ENCODE data around the gene TRIM63.

TRIM63 gene

GRCh38 chr1:26053718-26054560 is 13.5 kb downstream of the TRIM63 start:
- DNase-seq = no peak

- no peak for DNase-seq
Measured at GRCh38 chr1:26050248-26050640, 17.2 kb downstream of the TRIM63 start.

- no peak for DNase-seq
Measured at GRCh38 chr1:26049531-26050247, 17.7 kb downstream of the TRIM63 start.

GRCh38 chr1:26047278-26047874 is 20.1 kb downstream of the TRIM63 start:
- DNase-seq = no peak

- DNase-seq = no peak
Measured at GRCh38 chr1:26046246-26047095, 21.0 kb downstream of the TRIM63 start.

- no peak for DNase-seq
Measured at GRCh38 chr1:26045722-26046245, 21.6 kb downstream of the TRIM63 start, which contains the start of gene SLC30A2. TSS of gene SLC30A2 (minus strand) at chr1:26046118. CDS start at chr1:26045896, 222 bp downstream.

GRCh38 chr1:26044971-26045721 is 22.3 kb downstream of the TRIM63 start:
- no peak for DNase-seq

GRCh38 chr1:26044414-26044813 is 23.0 kb downstream of the TRIM63 start:
- no peak for DNase-seq

GRCh38 chr1:26043765-26044164 is 23.7 kb downstream of the TRIM63 start:
- no peak for DNase-seq

- DNase-seq = no peak
Measured at GRCh38 chr1:26041978-26042377, 25.5 kb downstream of the TRIM63 start.

GRCh38 chr1:26041401-26041800 is 26.0 kb downstream of the TRIM63 start:
- DNase-seq = no peak

GRCh38 chr1:26038904-26039303 is 28.5 kb downstream of the TRIM63 start:
- no peak for DNase-seq

- DNase-seq = no peak
Measured at GRCh38 chr1:26038477-26038876, 29.0 kb downstream of the TRIM63 start.

GRCh38 chr1:26037904-26038303 is 29.5 kb downstream of the TRIM63 start:
- no peak for DNase-seq

- no peak for DNase-seq
Measured at GRCh38 chr1:26036756-26037281, 30.6 kb downstream of the TRIM63 start.

GRCh38 chr1:26035959-26036755 is 31.3 kb downstream of the TRIM63 start:
- no peak for DNase-seq

GRCh38 chr1:26035203-26035958 is 32.0 kb downstream of the TRIM63 start:
- peak; percentile 65 for DNase-seq

- no peak for DNase-seq
Measured at GRCh38 chr1:26034504-26035202, 32.8 kb downstream of the TRIM63 start.
